ENCODE measurements around the gene LILRA1. TPM values are rescaled to one million over a fixed set of nuclear protein-coding genes. Genes with fewer than 3 reads are reported as not detected.

Gene LILRA1
- total RNA-seq, 1 donor from 2014 or later: 0.22 TPM

GRCh38 chr19:54609356-54609791, 15.9 kb downstream of the LILRA1 start:
- H3K36me3 ChIP-seq: no peaks in the 10 kb centered on the region
- H3K27me3 ChIP-seq (ENCODE audit: low read depth): peaks cover 30% of the 10 kb centered on the region
- DNase-seq: no peak
- TF ChIP-seq, protein P1, sequence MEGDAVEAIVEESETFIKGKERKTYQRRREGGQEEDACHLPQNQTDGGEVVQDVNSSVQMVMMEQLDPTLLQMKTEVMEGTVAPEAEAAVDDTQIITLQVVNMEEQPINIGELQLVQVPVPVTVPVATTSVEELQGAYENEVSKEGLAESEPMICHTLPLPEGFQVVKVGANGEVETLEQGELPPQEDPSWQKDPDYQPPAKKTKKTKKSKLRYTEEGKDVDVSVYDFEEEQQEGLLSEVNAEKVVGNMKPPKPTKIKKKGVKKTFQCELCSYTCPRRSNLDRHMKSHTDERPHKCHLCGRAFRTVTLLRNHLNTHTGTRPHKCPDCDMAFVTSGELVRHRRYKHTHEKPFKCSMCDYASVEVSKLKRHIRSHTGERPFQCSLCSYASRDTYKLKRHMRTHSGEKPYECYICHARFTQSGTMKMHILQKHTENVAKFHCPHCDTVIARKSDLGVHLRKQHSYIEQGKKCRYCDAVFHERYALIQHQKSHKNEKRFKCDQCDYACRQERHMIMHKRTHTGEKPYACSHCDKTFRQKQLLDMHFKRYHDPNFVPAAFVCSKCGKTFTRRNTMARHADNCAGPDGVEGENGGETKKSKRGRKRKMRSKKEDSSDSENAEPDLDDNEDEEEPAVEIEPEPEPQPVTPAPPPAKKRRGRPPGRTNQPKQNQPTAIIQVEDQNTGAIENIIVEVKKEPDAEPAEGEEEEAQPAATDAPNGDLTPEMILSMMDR (IDR thresholded peaks at IDR 0.05; ENCODE audit: borderline replicate concordance): no peak
- H3K9me3 ChIP-seq (replicated peaks): peaks cover 57% of the 10 kb centered on the region
- H3K27ac ChIP-seq (replicated peaks): no peak overlapping the region
- intact Hi-C loops (cut with micrococcal nuclease): no loop called here
- no peaks in the 10 kb centered on the region for H3K4me1 ChIP-seq
- H3K4me3 ChIP-seq: no peak overlapping the region

GRCh38 chr19:54612428-54612827, 19.0 kb downstream of the LILRA1 start:
- Histone ChIP-seq H3K27ac (replicated peaks) (no peak overlapping the region), H3K9me3 (replicated peaks) (peaks cover 59% of the 10 kb centered on the region), H3K4me3 (no peak overlapping the region), H3K4me1 (no peaks in the 10 kb centered on the region), H3K36me3 (no peaks in the 10 kb centered on the region), H3K27me3 (ENCODE audit: low read depth) (peaks cover 15% of the 10 kb centered on the region)
- TF ChIP-seq, protein P1 (IDR thresholded peaks at IDR 0.05; ENCODE audit: borderline replicate concordance): no peak
- DNase-seq: no peak
- intact Hi-C loops (cut with micrococcal nuclease): no loop called here

DNA sequence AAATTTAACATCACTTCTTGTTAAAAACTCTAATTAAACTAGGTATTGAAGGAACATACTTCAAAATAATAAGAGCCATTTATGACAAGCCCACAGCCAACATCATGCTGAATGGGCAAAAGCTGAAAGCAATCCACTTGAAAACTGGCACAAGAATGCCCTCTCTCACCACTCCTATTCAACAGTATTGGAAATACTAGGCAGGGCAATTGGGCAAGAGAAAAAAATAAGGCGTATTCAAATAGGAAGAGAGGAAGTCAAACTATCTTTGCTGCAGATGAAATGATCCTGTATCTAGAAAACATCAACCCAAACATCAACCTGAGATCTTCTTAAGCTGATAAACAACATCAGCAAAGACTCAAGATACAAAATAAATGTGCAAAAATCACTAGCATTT, 21.3 kb downstream of the LILRA1 start:
- no peak overlapping the region for H3K4me3 ChIP-seq
- DNase-seq: no peak
- no peak overlapping the region for H3K27ac ChIP-seq (replicated peaks)
- TF ChIP-seq, protein P1 (IDR thresholded peaks at IDR 0.05; ENCODE audit: borderline replicate concordance): no peak
- no peaks in the 10 kb centered on the region for H3K4me1 ChIP-seq
- intact Hi-C loops (cut with micrococcal nuclease): no loop called here
- H3K27me3 ChIP-seq (ENCODE audit: low read depth): no peaks in the 10 kb centered on the region
- no peaks in the 10 kb centered on the region for H3K36me3 ChIP-seq
- H3K9me3 ChIP-seq (replicated peaks): peaks cover 56% of the 10 kb centered on the region

GRCh38 chr19:54616057-54616456, 22.6 kb downstream of the LILRA1 start:
- DNase-seq: no peak
- TF ChIP-seq, protein P1 (IDR thresholded peaks at IDR 0.05; ENCODE audit: borderline replicate concordance): no peak
- no peaks in the 10 kb centered on the region for H3K36me3 ChIP-seq
- no peak overlapping the region for H3K4me3 ChIP-seq
- intact Hi-C loops (cut with micrococcal nuclease): no loop called here
- H3K27ac ChIP-seq (replicated peaks): no peak overlapping the region
- peaks cover 43% of the 10 kb centered on the region for H3K9me3 ChIP-seq (replicated peaks)
- no peaks in the 10 kb centered on the region for H3K4me1 ChIP-seq
- no peaks in the 10 kb centered on the region for H3K27me3 ChIP-seq (ENCODE audit: low read depth)

GRCh38 chr19:54616821-54617560, 23.6 kb downstream of the LILRA1 start:
- Histone ChIP-seq H3K4me3 (no peak overlapping the region), H3K27ac (replicated peaks) (no peak overlapping the region), H3K9me3 (replicated peaks) (peaks cover 33% of the 10 kb centered on the region), H3K27me3 (ENCODE audit: low read depth) (no peaks in the 10 kb centered on the region), H3K36me3 (no peaks in the 10 kb centered on the region), H3K4me1 (no peaks in the 10 kb centered on the region)
- TF ChIP-seq, protein P1 (IDR thresholded peaks at IDR 0.05; ENCODE audit: borderline replicate concordance): no peak
- DNase-seq: no peak
- intact Hi-C loops (cut with micrococcal nuclease): no loop called here
